ENCODE measurements around the gene ADSS1. TPM values are rescaled to one million over a fixed set of nuclear protein-coding genes. Genes with fewer than 3 reads are reported as not detected.

ADSS1 gene
- total and polyA plus RNA-seq, 8 donors: 3.5 to 6.8 (median 5.5) TPM

- WGBS, 2 donors: 24 to 25% methylated on average over 30 to 31 of the region's 31 CpGs
- H3K27me3 ChIP-seq: no peaks in the 10 kb centered on the region
- intact Hi-C loops (cut with DNase I): no loop called here
- FAIRE-seq (no peak), DNase-seq (peak; percentile 92 to 99 (median 95)), ATAC-seq (peak; percentile 87 to 92 (median 90))
- peak overlapping the region in 2 of 4 donors; percentile 91 to 97 for H3K4me3 ChIP-seq
- peaks cover 10 to 20% (median 11%) of the 10 kb centered on the region in 3 donors for H3K4me1 ChIP-seq
- no peaks in the 10 kb centered on the region for H3K36me3 ChIP-seq
- H3K9me3 ChIP-seq: no peaks in the 10 kb centered on the region
- H3K27ac ChIP-seq: peak overlapping the region; percentile 78 to 89 (median 83)
- TF ChIP-seq, protein P1, sequence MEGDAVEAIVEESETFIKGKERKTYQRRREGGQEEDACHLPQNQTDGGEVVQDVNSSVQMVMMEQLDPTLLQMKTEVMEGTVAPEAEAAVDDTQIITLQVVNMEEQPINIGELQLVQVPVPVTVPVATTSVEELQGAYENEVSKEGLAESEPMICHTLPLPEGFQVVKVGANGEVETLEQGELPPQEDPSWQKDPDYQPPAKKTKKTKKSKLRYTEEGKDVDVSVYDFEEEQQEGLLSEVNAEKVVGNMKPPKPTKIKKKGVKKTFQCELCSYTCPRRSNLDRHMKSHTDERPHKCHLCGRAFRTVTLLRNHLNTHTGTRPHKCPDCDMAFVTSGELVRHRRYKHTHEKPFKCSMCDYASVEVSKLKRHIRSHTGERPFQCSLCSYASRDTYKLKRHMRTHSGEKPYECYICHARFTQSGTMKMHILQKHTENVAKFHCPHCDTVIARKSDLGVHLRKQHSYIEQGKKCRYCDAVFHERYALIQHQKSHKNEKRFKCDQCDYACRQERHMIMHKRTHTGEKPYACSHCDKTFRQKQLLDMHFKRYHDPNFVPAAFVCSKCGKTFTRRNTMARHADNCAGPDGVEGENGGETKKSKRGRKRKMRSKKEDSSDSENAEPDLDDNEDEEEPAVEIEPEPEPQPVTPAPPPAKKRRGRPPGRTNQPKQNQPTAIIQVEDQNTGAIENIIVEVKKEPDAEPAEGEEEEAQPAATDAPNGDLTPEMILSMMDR (IDR thresholded peaks at IDR 0.05): no peak
Measured at GRCh38 chr14:104687601-104688504, 36.2 kb upstream of the ADSS1 start.

DNA sequence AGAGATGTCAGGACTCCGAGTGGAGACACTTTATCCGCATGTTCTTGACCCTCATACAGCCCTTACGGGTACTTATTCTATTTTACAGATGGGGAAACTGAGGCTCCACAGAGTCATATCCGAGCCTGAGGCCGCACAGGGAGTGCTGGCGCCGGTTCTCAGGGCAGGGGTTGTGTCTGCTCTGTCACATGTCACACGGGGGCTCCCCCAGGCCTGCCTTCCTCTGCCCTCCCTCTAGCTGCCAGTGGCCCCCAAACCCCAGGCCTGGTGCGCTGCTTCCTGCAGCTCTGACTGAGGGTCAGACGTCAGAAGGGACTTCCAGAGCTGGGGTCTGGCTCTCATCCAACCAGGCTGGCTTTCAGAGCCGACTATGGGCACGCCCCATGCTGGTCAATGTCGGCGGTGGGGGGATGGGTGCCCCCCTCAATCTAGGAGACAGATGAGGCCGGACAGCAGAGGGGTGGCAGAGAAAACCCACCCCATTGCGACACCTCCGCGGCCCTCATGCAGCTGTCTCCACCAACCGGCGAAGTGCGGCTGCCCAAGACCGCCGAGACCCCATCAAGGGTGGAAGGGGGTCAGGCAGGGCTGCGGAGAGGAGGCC is 35.4 kb upstream of the ADSS1 start:
- FAIRE-seq (no peak), ATAC-seq (peak; percentile 0 to 9 (median 5)), DNase-seq (peak in 5 of 6 donors; percentile 43 to 85 (median 61))
- intact Hi-C loops (cut with DNase I): no loop called here
- peaks cover 10 to 20% (median 11%) of the 10 kb centered on the region in 3 donors for H3K4me1 ChIP-seq
- H3K27ac ChIP-seq: peak overlapping the region; percentile 78 to 89 (median 83)
- H3K36me3 ChIP-seq: no peaks in the 10 kb centered on the region
- WGBS, 2 donors: 20 to 22% methylated on average over 24 of the region's 24 CpGs
- TF ChIP-seq, protein P1 (IDR thresholded peaks at IDR 0.05): no peak
- H3K27me3 ChIP-seq: no peaks in the 10 kb centered on the region
- H3K4me3 ChIP-seq: peak overlapping the region; percentile 67 to 97 (median 87)
- no peaks in the 10 kb centered on the region for H3K9me3 ChIP-seq

DNA sequence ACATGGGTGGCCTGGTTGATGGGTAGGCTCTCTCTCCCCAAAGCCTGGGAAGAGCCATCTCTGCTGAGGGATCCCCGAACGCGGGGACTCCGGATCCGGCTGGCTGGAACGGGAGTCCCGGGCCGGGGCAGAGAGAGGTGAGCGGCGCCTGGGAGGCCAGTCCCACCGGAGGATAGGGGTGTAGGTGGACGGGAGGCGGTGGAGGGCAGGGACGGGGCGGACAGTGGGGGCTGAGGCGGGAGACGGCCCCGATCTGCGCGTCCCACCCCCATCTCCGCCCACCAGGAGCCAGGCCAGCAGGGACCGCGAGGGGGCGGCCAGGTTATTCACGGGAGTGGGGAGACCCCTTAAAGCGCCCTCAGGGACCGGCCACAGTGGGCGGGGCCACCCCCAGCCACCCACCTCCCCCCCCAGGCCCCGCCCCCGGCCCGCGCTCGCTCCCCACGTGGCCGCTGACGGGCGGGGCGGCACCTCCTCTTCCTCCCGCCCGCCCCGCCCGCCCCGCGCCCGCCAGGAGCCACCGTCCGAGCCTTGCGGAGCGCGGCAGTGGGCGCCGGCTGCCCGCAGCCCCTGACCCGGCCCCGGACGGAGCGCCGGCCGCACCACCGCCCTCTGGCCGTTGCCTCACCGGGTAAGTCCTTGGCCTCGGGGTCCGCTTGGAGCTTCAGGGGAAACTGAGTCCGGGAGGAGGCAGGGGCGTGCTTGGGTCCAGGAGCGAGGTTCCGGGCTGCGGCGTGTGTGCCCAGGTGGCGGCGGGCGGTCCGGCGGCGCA is 34.7 kb upstream of the ADSS1 start, which contains the start of gene INF2:
Gene INF2, plus strand, starts transcription at position 510 of the 772 bp plus-strand sequence. CDS start 11,748 bp downstream, outside the sequence.
- 1 to 2% methylated on average over 18 to 74 of the region's 76 CpGs for WGBS, 2 donors

More for the DNA sequence above, 34.7 kb upstream of the ADSS1 start, which contains the start of gene INF2:
- Histone ChIP-seq H3K4me3 (peak within 1 kb of the TSS; percentile 67 to 97 (median 87)), H3K27me3 (no peaks in the 10 kb centered on the region), H3K4me1 (peaks cover 10 to 20% (median 11%) of the 10 kb centered on the region in 3 donors), H3K9me3 (no peaks in the 10 kb centered on the region), H3K36me3 (no peaks in the 10 kb centered on the region), H3K27ac (peak within 1 kb of the TSS; percentile 78 to 89 (median 83))
- peak; percentile 62 to 88 (median 71) for DNase-seq
- FAIRE-seq: no peak
- ATAC-seq: peak; percentile 72 to 78 (median 74)
- intact Hi-C loops (cut with DNase I): no loop called here
- TF ChIP-seq, protein P1 (IDR thresholded peaks at IDR 0.05): no peak
